Left ventricle myocardium inferior (tissue), 1 donor: ENCODE data around the gene PPP2R2D. TPM values are rescaled to one million over a fixed set of nuclear protein-coding genes. Genes with fewer than 3 reads are reported as not detected.

Experiments
- DNase-seq: peaks from one replicate; pipeline ENCODE4 v3.0.0-alpha.2; 2020
- H3K27ac ChIP-seq: fragments of 200-600 bp; replicated peaks from 2 replicates; pipeline ENCODE4 v1.8.0; 2021
- H3K27me3 ChIP-seq: fragments of 200-600 bp; 2 replicates; pipeline ENCODE4 v1.8.0; 2021; ENCODE audit warnings: low read depth
- H3K36me3 ChIP-seq: fragments of 200-600 bp; 2 replicates; pipeline ENCODE4 v1.8.0; 2021
- H3K4me1 ChIP-seq: fragments of 200-600 bp; 2 replicates; pipeline ENCODE4 v1.8.0; 2021
- H3K4me3 ChIP-seq: fragments of 200-600 bp; 2 replicates; pipeline ENCODE4 v1.8.0; 2021; ENCODE audit warnings: mild to moderate bottlenecking, moderate library complexity
- H3K9me3 ChIP-seq: fragments of 200-600 bp; replicated peaks from 2 replicates; pipeline ENCODE4 v1.8.0; 2021
- CTCF ChIP-seq: fragments of 200-600 bp; IDR thresholded peaks from 2 replicates; pipeline ENCODE4 v1.8.0; 2021; ENCODE audit warnings: antibody characterized with exemption, mild to moderate bottlenecking, borderline replicate concordance
- intact Hi-C: fragments of 100-400 bp; cut with micrococcal nuclease; formaldehyde crosslinking; loops from one replicate; pipeline ENCODE4 v1.11.0; 2022
- total RNA-seq: library from RNA; stranded (reverse); fragmentation: NEBNext Ultra II Directional; extraction: Animal tissue kit (Norgen Biotek cat#: 25700); gene quantifications from one replicate; pipeline ENCODE4 v1.2.1, GENCODE V29; 2021
- donor health status: DM: no; HTN: yes; CAD: no; lungs with severe emphysema.

Gene PPP2R2D
- total RNA-seq, 1 donor from 2014 or later, result 38.2 TPM

DNA sequence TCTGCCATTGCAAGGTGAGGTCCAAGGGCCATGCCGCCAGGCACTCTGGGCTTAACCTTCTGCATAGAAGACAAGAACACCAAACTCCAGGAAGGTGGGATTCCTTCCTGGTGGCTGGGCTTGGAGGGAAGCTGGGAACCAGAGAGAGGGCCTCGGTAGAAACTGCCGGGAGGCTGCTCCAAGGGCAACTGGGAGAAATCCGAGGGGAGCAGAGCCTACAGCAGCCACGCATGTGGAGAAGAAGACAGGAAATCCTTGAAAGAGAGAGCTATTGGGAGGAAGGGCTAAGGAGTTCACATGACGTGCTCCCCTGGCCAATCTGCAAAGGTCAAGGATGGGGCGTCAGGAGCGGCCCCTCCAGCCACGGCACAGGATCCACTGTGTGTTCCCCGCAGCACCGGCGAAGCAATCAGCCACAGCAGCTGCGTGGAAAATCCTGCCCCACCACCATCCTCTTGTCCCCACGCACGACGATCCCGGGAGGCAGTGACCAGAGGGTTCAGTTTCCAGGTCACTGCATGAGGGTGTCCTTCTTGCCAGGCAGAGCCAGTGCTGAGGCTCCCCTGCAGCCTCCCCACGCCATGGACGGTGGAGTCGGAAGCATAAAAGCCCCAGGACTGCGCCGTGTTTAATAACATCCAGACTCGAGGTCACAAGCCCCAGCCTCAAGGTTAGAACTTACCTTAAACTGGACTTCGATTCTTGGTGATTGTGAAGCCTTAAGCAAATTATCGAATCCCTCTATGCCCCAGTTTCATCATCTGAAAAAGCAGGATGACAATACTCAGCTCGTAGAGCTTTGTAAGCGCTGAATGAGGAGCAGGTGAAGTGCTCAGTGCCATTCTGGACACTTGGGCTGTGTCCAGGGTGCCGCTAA, 8.6 kb upstream of the PPP2R2D start:
- Histone ChIP-seq H3K36me3 (no peaks in the 10 kb centered on the region), H3K9me3 (no peaks in the 10 kb centered on the region), H3K4me1 (no peaks in the 10 kb centered on the region), H3K27me3 (peaks cover 58% of the 10 kb centered on the region), H3K27ac (no peak overlapping the region), H3K4me3 (no peak overlapping the region)
- TF ChIP-seq CTCF, result no peak
- intact Hi-C loops, result loop anchor here (10.0 kb wide), 1 partner anchor 83 kb away; no protein-coding TSS in a partner anchor
- no peak for DNase-seq

DNA sequence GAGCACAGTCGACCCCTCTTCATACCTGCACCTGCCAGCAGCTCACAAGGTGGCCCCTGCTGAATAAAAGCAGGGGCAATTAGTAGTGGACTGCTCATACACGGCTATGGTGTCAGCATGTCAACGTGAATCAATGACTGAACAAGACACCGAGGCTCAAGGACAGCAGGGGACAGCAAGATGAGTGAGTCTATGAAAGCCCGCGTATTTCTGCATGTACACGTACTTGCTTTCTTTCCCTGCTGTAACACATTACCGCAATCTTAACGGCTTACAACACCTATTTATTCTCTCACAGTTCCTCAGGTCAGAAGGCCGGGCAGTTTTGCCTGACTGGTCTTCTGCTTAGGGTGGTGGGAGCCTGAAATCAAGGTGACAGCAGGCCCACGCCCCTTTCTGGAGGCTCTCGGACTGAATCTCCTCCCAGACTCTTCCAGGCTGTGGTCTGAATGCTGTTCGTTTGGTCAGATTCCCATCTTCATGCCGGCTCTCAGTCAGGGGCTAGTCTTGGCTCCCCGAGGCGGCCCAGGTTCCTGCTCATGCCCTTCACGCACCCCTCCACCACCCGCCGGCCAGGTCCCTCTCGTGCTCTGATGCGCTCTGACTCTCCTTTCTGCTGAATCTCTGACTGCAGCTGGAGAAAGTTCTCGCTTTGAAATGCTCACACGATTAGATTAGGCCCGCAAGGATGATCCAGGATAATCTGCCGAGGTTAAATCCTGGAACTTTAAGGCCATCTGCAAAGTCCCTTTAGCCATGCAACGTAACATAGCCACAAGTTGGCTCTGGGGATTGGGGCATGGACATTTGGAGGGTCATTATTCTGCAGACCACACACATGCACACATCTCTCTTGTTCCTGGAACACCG, 7.8 kb upstream of the PPP2R2D start:
- no peak overlapping the region for H3K27ac ChIP-seq
- no peaks in the 10 kb centered on the region for H3K36me3 ChIP-seq
- H3K4me1 ChIP-seq, result no peaks in the 10 kb centered on the region
- H3K27me3 ChIP-seq, result peaks cover 59% of the 10 kb centered on the region
- intact Hi-C loops, result loop anchor here (10.0 kb wide), 1 partner anchor 82 kb away; no protein-coding TSS in a partner anchor
- H3K9me3 ChIP-seq, result no peaks in the 10 kb centered on the region
- H3K4me3 ChIP-seq, result no peak overlapping the region
- TF ChIP-seq CTCF, result no peak
- no peak for DNase-seq

DNA sequence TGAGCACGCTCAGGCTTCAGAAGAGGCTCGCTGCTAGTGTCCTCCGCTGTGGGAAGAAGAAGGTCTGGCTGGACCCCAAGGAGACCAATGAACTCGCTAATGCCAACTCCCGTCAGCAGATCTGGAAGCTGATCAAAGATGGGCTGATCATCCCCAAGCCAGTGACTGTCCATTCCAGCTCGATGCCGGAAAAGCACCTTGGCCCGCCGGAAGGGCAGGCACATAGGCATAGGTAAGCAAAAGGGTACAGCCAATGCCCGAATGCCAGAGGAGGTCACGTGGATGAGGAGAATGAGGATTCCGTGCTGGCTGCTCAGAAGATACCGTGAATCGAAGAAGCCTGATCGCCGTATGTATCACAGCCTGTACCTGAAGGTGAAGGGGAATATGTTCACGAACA, 5.7 kb upstream of the PPP2R2D start:
- intact Hi-C loops, result loop anchor here (10.0 kb wide), 1 partner anchor 80 kb away; no protein-coding TSS in a partner anchor
- peaks cover 65% of the 10 kb centered on the region for H3K27me3 ChIP-seq

GRCh38 chr10:131896403-131896802, 4.4 kb upstream of the PPP2R2D start:
- H3K27ac ChIP-seq, result no peak overlapping the region
- H3K27me3 ChIP-seq, result peaks cover 56% of the 10 kb centered on the region
- no peak for DNase-seq
- no peaks in the 10 kb centered on the region for H3K9me3 ChIP-seq
- H3K4me3 ChIP-seq, result no peak overlapping the region
- no peaks in the 10 kb centered on the region for H3K36me3 ChIP-seq
- peaks cover 16% of the 10 kb centered on the region for H3K4me1 ChIP-seq
- intact Hi-C loops, result loop anchor here (10.0 kb wide), 1 partner anchor 78 kb away; no protein-coding TSS in a partner anchor
- no peak for TF ChIP-seq CTCF

More for the DNA sequence above, 5.7 kb upstream of the PPP2R2D start:
- Histone ChIP-seq H3K9me3 (no peaks in the 10 kb centered on the region), H3K4me1 (peaks cover 6% of the 10 kb centered on the region), H3K4me3 (no peak overlapping the region), H3K27ac (no peak overlapping the region), H3K36me3 (no peaks in the 10 kb centered on the region)
- DNase-seq, result no peak
- TF ChIP-seq CTCF, result no peak

DNA sequence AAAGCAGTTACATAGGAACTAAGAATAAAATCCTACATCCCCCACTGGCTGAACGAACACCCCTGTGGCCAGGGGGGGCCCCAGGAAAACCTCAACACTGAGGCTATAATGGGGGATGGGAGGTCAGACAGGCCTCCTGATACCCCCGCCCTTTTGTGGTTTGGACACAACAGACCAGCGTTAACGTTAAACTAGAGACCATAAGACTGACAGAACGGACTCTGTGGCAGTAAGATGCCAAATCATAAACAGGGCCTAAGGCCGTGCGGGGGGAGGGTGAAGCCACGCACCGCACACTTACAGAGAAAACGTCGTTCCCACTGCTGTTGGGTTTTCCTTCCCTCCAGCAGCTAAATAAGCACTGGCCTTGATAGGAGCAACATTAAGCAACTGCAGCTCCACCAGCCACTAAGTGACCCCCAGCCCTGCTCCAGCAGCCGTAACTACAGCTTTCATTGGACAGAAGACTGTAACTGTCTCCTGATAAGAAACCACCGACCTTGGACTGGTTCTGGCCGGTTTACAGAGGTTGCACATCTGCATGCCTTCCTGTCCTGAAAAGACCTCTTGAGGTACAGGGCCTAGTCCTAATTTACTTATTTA, 3.4 kb upstream of the PPP2R2D start:
- no peaks in the 10 kb centered on the region for H3K36me3 ChIP-seq
- no peak overlapping the region for H3K4me3 ChIP-seq
- H3K27me3 ChIP-seq, result peaks cover 46% of the 10 kb centered on the region
- no peaks in the 10 kb centered on the region for H3K9me3 ChIP-seq
- H3K27ac ChIP-seq, result no peak overlapping the region
- intact Hi-C loops, result loop anchor here (10.0 kb wide), 1 partner anchor 77 kb away; no protein-coding TSS in a partner anchor
- no peak for TF ChIP-seq CTCF
- H3K4me1 ChIP-seq, result peaks cover 26% of the 10 kb centered on the region
- DNase-seq, result no peak
